Measurements from ENCODE around the gene ID3. TPM values are rescaled to one million over a fixed set of nuclear protein-coding genes. Genes with fewer than 3 reads are reported as not detected.

Gene ID3
- total and polyA plus RNA-seq, 9 of the 15 experiments (the other 6 are each of a cell fraction or from before 2014, with no cell fraction given) = 6.8 to 59.8 (median 23.5) TPM

GRCh38 chr1:23558140-23558871 lies 995 bp downstream of the ID3 start (continued):
- TF ChIP-seq ZNF518B (CRISPR knock-in tag; IDR thresholded peaks at IDR 0.05) = no peak
- no peak for TF ChIP-seq ZBTB26 (CRISPR knock-in tag; IDR thresholded peaks at IDR 0.05)
- no peak for TF ChIP-seq ZNF239 (CRISPR knock-in tag; IDR thresholded peaks at IDR 0.05)
- peak; percentile 46 for TF ChIP-seq GABPA (tag; conservative IDR thresholded peaks at IDR 0.05; ENCODE audit: low read depth)
- no peak for TF ChIP-seq PREB (CRISPR knock-in tag; IDR thresholded peaks at IDR 0.05)
- no peak for TF ChIP-seq HSF4 (CRISPR knock-in tag; IDR thresholded peaks at IDR 0.05; ENCODE audit: borderline replicate concordance)
- no peak for TF ChIP-seq ZKSCAN3 (CRISPR knock-in tag; IDR thresholded peaks at IDR 0.05)
- TF ChIP-seq ZNF76 (CRISPR knock-in tag; IDR thresholded peaks at IDR 0.05; ENCODE audit: borderline replicate concordance) = no peak
- TF ChIP-seq MITF (IDR thresholded peaks at IDR 0.05) = no peak; the same call in 1 of the 2 replicates
- TF ChIP-seq SOX6 (IDR thresholded peaks at IDR 0.05) = peak; percentile 79
- no peak for TF ChIP-seq ELK1 (CRISPR knock-in tag; IDR thresholded peaks at IDR 0.05)
- TF ChIP-seq RBM25 (IDR thresholded peaks at IDR 0.05; ENCODE audit: low read depth, low read length, severe bottlenecking) = no peak
